Progenitor cell of endocrine pancreas (in vitro differentiated cells): ENCODE results near the gene TMUB1. TPM values are rescaled to one million over a fixed set of nuclear protein-coding genes. Genes with fewer than 3 reads are reported as not detected.

Experiments used
- DNase-seq: peaks from one replicate; pipeline ENCODE4 v3.0.0; 2021; ENCODE audit warnings: low spot score; ENCODE audit not compliant: unreplicated experiment
- H3K27ac Mint-ChIP-seq: 2 replicates; pipeline ENCODE4 v1.8.0; 2021; ENCODE audit warnings: mild to moderate bottlenecking, moderate library complexity, mixed read lengths
- H3K27me3 Mint-ChIP-seq: 2 replicates; pipeline ENCODE4 v1.8.0; 2021; ENCODE audit warnings: mixed read lengths
- H3K36me3 Mint-ChIP-seq: 2 replicates; pipeline ENCODE4 v1.8.0; 2022; ENCODE audit warnings: mixed read lengths; ENCODE audit not compliant: insufficient read depth
- H3K4me1 Mint-ChIP-seq: 2 replicates; pipeline ENCODE4 v1.8.0; 2021; ENCODE audit warnings: low read depth, mixed read lengths
- H3K4me3 Mint-ChIP-seq: 2 replicates; pipeline ENCODE4 v1.8.0; 2021; ENCODE audit warnings: low read depth, mild to moderate bottlenecking, moderate library complexity, mixed read lengths
- H3K9me3 Mint-ChIP-seq: 2 replicates; pipeline ENCODE4 v1.8.0; 2021; ENCODE audit warnings: low read depth, mixed read lengths
- total RNA-seq: library from RNA; stranded (reverse); gene quantifications from 2 replicates; pipeline ENCODE4 v1.2.1, GENCODE V29; 2021
- TF ChIP-seq, protein P1 (sequence below): fragments of 200-600 bp; sonication (generic); IDR thresholded peaks from one replicate; pipeline ENCODE4 v1.5.0; 2021; ENCODE audit warnings: antibody characterized with exemption, mild to moderate bottlenecking; ENCODE audit not compliant: unreplicated experiment

TMUB1 gene
- total RNA-seq, 1 donor from 2014 or later = 48.6 TPM

DNA sequence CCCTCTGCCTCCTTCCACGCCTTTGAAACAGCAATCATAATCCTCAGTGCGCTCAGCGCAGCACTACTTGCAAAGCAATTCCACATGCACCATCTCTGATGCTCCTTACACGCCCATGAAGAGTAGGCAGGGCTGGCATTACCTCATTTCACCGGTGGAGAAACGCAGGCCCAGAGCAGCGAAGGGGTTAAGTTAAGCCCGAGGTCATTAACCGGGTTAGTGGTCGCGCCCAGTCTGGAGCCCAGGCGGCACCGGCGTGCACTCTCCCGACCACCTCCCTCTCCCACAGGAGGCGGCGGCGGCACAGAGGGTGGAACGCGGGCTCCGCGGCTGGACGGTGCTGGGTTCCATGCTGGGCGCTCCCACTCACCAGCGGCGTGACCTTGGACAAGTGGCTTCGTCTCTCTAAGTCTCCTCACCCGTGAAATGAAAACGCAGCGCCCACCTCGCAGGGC is 3.2 kb downstream of the TMUB1 start:
- H3K36me3 Mint-ChIP-seq = peaks cover 5% of the 10 kb centered on the region
- H3K27me3 Mint-ChIP-seq = no peaks in the 10 kb centered on the region
- peaks cover 13% of the 10 kb centered on the region for H3K4me1 Mint-ChIP-seq
- peak overlapping the region; percentile 73 for H3K27ac Mint-ChIP-seq
- peak overlapping the region; percentile 85 for H3K4me3 Mint-ChIP-seq
- no peak for DNase-seq
- TF ChIP-seq, protein P1, sequence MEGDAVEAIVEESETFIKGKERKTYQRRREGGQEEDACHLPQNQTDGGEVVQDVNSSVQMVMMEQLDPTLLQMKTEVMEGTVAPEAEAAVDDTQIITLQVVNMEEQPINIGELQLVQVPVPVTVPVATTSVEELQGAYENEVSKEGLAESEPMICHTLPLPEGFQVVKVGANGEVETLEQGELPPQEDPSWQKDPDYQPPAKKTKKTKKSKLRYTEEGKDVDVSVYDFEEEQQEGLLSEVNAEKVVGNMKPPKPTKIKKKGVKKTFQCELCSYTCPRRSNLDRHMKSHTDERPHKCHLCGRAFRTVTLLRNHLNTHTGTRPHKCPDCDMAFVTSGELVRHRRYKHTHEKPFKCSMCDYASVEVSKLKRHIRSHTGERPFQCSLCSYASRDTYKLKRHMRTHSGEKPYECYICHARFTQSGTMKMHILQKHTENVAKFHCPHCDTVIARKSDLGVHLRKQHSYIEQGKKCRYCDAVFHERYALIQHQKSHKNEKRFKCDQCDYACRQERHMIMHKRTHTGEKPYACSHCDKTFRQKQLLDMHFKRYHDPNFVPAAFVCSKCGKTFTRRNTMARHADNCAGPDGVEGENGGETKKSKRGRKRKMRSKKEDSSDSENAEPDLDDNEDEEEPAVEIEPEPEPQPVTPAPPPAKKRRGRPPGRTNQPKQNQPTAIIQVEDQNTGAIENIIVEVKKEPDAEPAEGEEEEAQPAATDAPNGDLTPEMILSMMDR = no peak
- no peaks in the 10 kb centered on the region for H3K9me3 Mint-ChIP-seq

DNA sequence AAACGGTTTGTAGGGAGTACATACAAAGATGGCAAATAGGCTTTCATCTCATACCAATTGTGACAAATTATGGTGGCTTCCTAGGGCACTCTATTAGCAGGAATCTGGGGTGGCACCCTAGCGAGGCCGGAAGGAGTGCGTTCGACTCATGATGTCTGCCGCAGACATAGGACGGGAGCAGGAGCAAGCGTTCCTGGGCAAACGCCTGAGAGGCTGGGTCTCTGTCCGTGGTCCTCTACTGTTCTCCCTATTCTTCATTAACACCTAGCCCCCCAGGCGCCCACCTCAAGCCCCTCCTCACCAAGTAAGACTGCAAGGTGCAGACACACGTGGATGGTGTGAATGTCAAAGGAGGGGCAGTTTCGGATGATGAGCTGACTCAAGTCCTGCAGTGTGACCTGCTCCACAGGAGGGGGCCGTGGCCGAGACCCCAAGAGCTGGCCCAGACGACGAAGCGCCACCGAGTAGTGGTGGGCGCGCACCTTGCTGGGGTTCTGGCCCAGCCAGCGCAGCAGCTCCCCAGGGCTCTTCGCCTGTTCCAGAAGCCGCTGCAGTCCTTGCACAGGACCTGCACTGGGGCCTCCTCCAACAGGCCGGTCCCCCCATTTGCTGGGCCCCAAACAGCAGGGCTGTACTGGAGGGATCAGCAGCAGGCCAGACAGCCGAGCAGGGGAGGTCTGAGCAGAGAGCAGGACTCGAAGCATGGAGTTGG is 3.9 kb downstream of the TMUB1 start:
- Mint-ChIP-seq H3K27ac (peak overlapping the region; percentile 29), H3K4me1 (peaks cover 12% of the 10 kb centered on the region), H3K9me3 (no peaks in the 10 kb centered on the region), H3K27me3 (no peaks in the 10 kb centered on the region), H3K36me3 (peaks cover 8% of the 10 kb centered on the region), H3K4me3 (peak overlapping the region; percentile 85)
- TF ChIP-seq, protein P1 = no peak
- DNase-seq = no peak

DNA sequence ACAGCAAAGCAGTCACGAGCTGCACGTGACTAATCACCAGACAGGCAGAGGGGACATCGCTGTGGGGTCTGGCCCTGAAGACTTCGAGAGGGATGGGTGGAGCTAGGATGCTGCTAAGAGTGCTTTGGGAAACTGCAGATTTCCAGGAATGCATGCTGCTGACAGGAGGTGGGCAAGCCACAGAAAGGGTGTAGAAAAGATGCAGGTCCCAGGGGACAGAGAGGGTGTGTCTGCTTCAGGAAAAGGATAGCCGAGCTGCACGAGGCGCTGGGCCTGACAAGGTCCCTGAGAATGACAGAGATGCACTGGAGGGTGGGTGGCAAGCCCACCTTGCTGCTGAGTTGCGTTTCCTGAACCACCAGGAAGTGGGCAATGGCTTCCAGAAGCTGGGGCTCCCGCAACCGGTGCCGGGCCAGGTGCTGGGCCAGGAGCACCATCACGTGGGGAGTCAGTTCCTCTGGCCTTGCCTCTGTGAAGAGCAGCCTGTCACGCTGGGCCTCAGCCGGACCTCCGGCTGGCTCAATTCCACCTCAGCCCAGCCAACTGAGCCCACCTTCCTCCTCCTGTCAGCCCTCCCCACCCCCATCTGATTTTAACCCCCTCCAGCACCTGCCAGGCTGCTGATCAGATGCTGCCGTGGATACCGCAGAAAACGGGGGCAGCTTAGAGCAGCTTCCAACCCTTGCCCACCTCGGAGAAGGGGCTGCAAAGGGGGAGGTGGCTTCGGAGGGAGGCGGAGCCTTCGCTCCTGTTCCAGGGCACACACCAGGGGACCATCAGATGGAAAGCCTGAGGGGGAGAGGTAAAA is 4.9 kb downstream of the TMUB1 start:
- DNase-seq = no peak
- Mint-ChIP-seq H3K9me3 (no peaks in the 10 kb centered on the region), H3K27ac (peak overlapping the region; percentile 29), H3K4me3 (peak overlapping the region; percentile 85), H3K27me3 (no peaks in the 10 kb centered on the region), H3K4me1 (peaks cover 12% of the 10 kb centered on the region), H3K36me3 (peaks cover 8% of the 10 kb centered on the region)
- TF ChIP-seq, protein P1 = no peak

DNA sequence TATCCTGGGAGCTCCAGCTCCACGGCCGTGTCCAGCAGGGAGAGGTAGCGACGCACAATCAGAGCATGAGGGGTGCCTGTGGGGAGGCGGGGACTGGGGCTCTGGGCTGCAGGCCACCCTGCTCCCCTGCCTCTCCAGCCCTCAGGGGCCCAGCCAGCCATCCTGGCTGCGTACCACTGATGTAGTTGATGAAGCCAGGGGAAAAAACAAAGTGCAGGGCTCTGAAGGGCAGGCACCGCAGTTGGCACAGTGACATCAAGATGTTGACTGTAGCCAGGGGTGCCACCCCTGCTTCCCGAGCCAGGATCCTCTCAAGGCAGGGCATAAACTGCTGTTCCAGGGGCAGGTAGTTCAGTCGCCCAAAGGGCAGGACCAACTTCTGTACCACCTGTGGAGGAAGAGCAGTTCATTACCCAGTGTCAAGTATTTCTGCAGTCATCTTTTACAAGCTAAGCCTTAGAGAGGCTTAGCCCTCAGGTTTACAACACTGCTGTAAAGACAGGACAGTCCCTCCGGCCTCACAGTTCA is 5.5 kb downstream of the TMUB1 start:
- Mint-ChIP-seq H3K27me3 (no peaks in the 10 kb centered on the region), H3K36me3 (peaks cover 8% of the 10 kb centered on the region), H3K4me3 (peak overlapping the region; percentile 49), H3K9me3 (no peaks in the 10 kb centered on the region), H3K4me1 (peaks cover 10% of the 10 kb centered on the region), H3K27ac (no peak overlapping the region)
- TF ChIP-seq, protein P1 = no peak
- DNase-seq = no peak

DNA sequence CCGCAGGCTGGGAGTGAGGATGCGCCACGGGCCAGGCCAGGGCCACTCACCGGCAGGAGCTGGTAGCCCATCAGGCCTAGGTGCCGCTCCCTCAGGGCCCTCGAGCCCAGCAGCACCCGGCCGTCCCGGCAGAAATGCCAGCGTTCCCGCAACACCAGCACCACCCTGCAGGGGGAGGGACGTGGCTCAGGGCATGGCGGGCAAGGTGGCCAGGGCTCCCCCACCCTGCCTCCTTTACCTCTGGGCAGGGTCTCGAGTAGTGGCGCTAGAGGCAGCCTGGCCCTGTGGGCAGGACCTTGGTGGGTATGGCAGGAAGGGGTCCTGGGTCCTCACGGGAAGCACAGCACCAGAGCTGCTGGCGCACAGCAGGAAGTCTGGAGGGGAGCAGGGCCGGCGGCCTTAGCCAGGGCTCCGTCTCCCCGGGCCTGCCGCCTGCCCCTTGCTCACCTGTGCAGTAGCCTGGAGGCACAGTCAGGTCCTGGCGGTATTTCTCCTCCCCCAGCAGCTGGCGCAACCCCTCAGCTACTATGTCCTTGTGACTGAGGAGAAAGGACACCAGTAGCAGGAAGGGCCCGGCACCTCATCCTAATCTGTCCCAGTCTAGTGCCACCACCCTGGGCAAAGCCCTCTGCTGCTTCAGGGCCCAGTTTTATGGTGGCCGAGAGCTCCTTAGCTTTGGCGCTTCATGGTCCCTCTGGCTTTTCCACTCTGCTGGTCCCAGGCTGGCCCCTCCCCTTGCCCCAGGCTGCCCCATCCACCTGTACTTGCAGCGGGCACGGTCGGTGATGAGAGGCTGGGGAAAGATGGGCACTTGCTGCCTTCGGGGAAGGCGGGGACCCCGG is 6.2 kb downstream of the TMUB1 start:
- Mint-ChIP-seq H3K9me3 (no peaks in the 10 kb centered on the region), H3K4me1 (peaks cover 7% of the 10 kb centered on the region), H3K36me3 (peaks cover 9% of the 10 kb centered on the region), H3K27me3 (no peaks in the 10 kb centered on the region), H3K4me3 (no peak overlapping the region), H3K27ac (no peak overlapping the region)
- no peak for DNase-seq
- TF ChIP-seq, protein P1 = peak; percentile 39
